ENCODE measurements around the gene SMAGP. TPM values are rescaled to one million over a fixed set of nuclear protein-coding genes. Genes with fewer than 3 reads are reported as not detected.

Gene SMAGP
- total and polyA plus RNA-seq, 2 of the 13 experiments (the other 11 are each of a cell fraction or from before 2014, with no cell fraction given), result 9.2 TPM

- POLR2A ChIA-PET, result interaction anchor here (1.4 to 1.5 kb wide), 2 partner anchors 9 to 30 kb away, joined by 5 to 7 read pairs; partner anchors contain the start of genes DAZAP2 and POU6F1
- ATAC-seq, result peak; percentile 30
- Histone ChIP-seq H4K20me1 (ENCODE audit: insufficient read depth, low read length) (no peaks in the 10 kb centered on the region), H3K9me3 (ENCODE audit: low read length) (no peaks in the 10 kb centered on the region), H3K27me3 (ENCODE audit: control insufficient read depth in 1 of 2, insufficient read depth in 2 of 2, low read length in 2 of 2) (no peaks in the 10 kb centered on the region), H3K36me3 (replicated peaks in 1 of 2; ENCODE audit: control insufficient read depth in 1 of 2, insufficient read depth in 2 of 2, low read length in 2 of 2) (peaks cover 6% of the 10 kb centered on the region in 2 experiments; a peak in 4 of 5 replicates), H2AFZ (ENCODE audit: low read length) (no peak overlapping the region), H3K4me3 (replicated peaks in 1 of 3; ENCODE audit: insufficient read depth in 1 of 3, low read depth in 2 of 3, low read length in 3 of 3) (no peak overlapping the region), H3K4me2 (ENCODE audit: low read depth, low read length) (no peak overlapping the region), H3K79me2 (ENCODE audit: insufficient read depth, low read length) (no peaks in the 10 kb centered on the region), H3K4me1 (ENCODE audit: insufficient read depth, low read length) (peaks cover 23% of the 10 kb centered on the region), H3K9ac (ENCODE audit: insufficient read depth, low read depth, low read length) (no peak overlapping the region), H3K27ac (ENCODE audit: extremely low read length, insufficient read depth, low read length) (peak overlapping the region; percentile 20)
- BruUV-seq (replicated peaks), result no TSS peak
- CTCF ChIA-PET (ENCODE audit: low intra/inter-chr PET ratio, low total read pairs), result no interaction called here
- in situ Hi-C loops (cut with HindIII; ENCODE audit: extremely low pct_ligation_motif_present, low pct_unique_long_range_greater_than_20kb), result no loop called here
- FAIRE-seq, result no peak
- no peak for DNase-seq (ENCODE audit: low spot score)
- TF ChIP-seq RBM39 (IDR thresholded peaks at IDR 0.05; ENCODE audit: low read depth, low read length, poor library complexity, severe bottlenecking), result no peak
- no peak for TF ChIP-seq GPBP1L1 (CRISPR knock-in tag; IDR thresholded peaks at IDR 0.05)
- TF ChIP-seq HOMEZ (CRISPR knock-in tag; IDR thresholded peaks at IDR 0.05; ENCODE audit: low read depth), result no peak
- TF ChIP-seq GPN1 (CRISPR knock-in tag; IDR thresholded peaks at IDR 0.05; ENCODE audit: borderline replicate concordance), result no peak
- TF ChIP-seq PHB2 (IDR thresholded peaks at IDR 0.05; ENCODE audit: partially characterized antibody), result no peak
- intact Hi-C loops (cut with micrococcal nuclease; ENCODE audit: unreplicated experiment), result loop anchor here (10.0 kb wide), 1 partner anchor 203 kb away; the partner anchor contains the start of gene LETMD1
- 79% methylated on average over 10 of the region's 14 CpGs for WGBS (ENCODE audit: low lambda C conversion rate)
Observed at GRCh38 chr12:51247523-51248206, 22.6 kb downstream of the SMAGP start.

All from HepG2 (cell line).